A549 (cell line): ENCODE results near the gene NXN. TPM values are rescaled to one million over a fixed set of nuclear protein-coding genes. Genes with fewer than 3 reads are reported as not detected.
"Not testable (repeated sequence)": the region's sequence is repeated elsewhere in the genome, so short reads cannot be mapped to it uniquely, and the experiment has no call there.

Experiments
- ATAC-seq, 2 experiments: fragments of 200-7000 bp in 1 of 2; fragments of >200 bp in 1 of 2; cut with Nextera tagmentation in 1 of 2; cut with Tn5 transposase in 1 of 2; 3 replicates each; pipeline versions ENCODE4 v1.8.0 to v1.9.1; 2018 to 2020; ENCODE audit warnings: mild to moderate bottlenecking in 1 of 2, moderate library complexity in 1 of 2
- CTCF ChIA-PET: fragments of 300-600 bp; sonication (Branson Sonifier 250); formaldehyde crosslinking; extraction: SDS; loops from one replicate; lab custom pipeline; 2021; ENCODE audit warnings: antibody characterized with exemption, inconsistent platforms; lab: Yijun Ruan, JAX
- POLR2A ChIA-PET: fragments of 350-600 bp; formaldehyde crosslinking; extraction: SDS; loops from one replicate; lab custom pipeline; 2021; ENCODE audit warnings: antibody characterized with exemption, inconsistent platforms; lab: Yijun Ruan, JAX
- DNase-seq, 2 experiments: peaks; one replicate each; pipeline versions ENCODE4 v3.0.0 to v3.0.0-alpha.2; 2011 to 2016; ENCODE audit warnings: low read depth in 1 of 2, low spot score in 1 of 2
- FAIRE-seq: peaks from 2 replicates; lab custom pipeline; 2011; peaks lifted over from hg19 to GRCh38; lab: Jason Lieb, UNC
- H3K27ac ChIP-seq, 2 experiments: fragments of >200 bp; sonication (Bioruptor Twin); formaldehyde crosslinking; 3 replicates each; pipeline ENCODE4 v1.5.1; 2016 to 2017
- H3K4me1 ChIP-seq: fragments of >200 bp; sonication (Bioruptor Twin); formaldehyde crosslinking; 3 replicates; pipeline ENCODE4 v1.6.1; 2016
- H3K4me2 ChIP-seq: fragments of >200 bp; sonication (Bioruptor Twin); formaldehyde crosslinking; 3 replicates; pipeline ENCODE4 v1.6.1; 2016
- H3K4me3 ChIP-seq: fragments of >200 bp; sonication (Bioruptor Twin); formaldehyde crosslinking; 3 replicates; pipeline ENCODE4 v1.5.1; 2016
- H3K9me3 ChIP-seq: fragments of >200 bp; sonication (Bioruptor Twin); formaldehyde crosslinking; 3 replicates; pipeline ENCODE4 v1.6.1; 2016
- ATOH8 ChIP-seq: fragments of 250-450 bp; sonication (Bioruptor Pico); IDR thresholded peaks from 2 replicates; pipeline ENCODE4 v1.5.0; 2020; ENCODE audit warnings: low read depth, mild to moderate bottlenecking, moderate library complexity
- CBX2 ChIP-seq: fragments of 200-600 bp; sonication (generic); IDR thresholded peaks from 2 replicates; pipeline ENCODE4 v1.6.1; 2016; ENCODE audit warnings: low read depth, mild to moderate bottlenecking, borderline replicate concordance
- EHMT2 ChIP-seq: fragments of 200-600 bp; sonication (generic); IDR thresholded peaks from 2 replicates; pipeline ENCODE4 v1.6.1; 2016; ENCODE audit warnings: antibody characterized with exemption, low read depth, mild to moderate bottlenecking, moderate library complexity
- EP300 ChIP-seq, 2 experiments: fragments of >200 bp; sonication (Bioruptor Twin); formaldehyde crosslinking; IDR thresholded peaks; 2 replicates in 1 of 2; 3 replicates in 1 of 2; pipeline ENCODE4 v1.6.1; 2016 to 2017
- ESRRA ChIP-seq: fragments of 150-350 bp; IDR thresholded peaks from 2 replicates; pipeline ENCODE4 v1.6.1; 2014; ENCODE audit warnings: mild to moderate bottlenecking, low read length, borderline replicate concordance
- FOSL2 ChIP-seq, 2 experiments: fragments of 450-650 bp in 1 of 2; fragments of >200 bp in 1 of 2; sonication (Bioruptor Twin) in 1 of 2; formaldehyde crosslinking; IDR thresholded peaks; 2 replicates each; pipeline versions ENCODE4 v1.5.0 to v1.6.1; 2016 to 2020; ENCODE audit warnings: mild to moderate bottlenecking in 1 of 2, moderate library complexity in 1 of 2
- FOXS1 ChIP-seq: fragments of 250-450 bp; sonication (Bioruptor Pico); IDR thresholded peaks from 2 replicates; pipeline ENCODE4 v1.5.0; 2020; ENCODE audit warnings: mild to moderate bottlenecking, moderate library complexity
- HES2 ChIP-seq: fragments of >200 bp; sonication (Bioruptor Twin); formaldehyde crosslinking; IDR thresholded peaks from 2 replicates; pipeline ENCODE4 v1.6.1; 2016
- HOXB5 ChIP-seq: fragments of 250-450 bp; sonication (Bioruptor Pico); IDR thresholded peaks from 2 replicates; pipeline ENCODE4 v1.5.0; 2020; ENCODE audit warnings: mild to moderate bottlenecking, moderate library complexity
- JUN ChIP-seq, 2 experiments: fragments of >200 bp; sonication (Bioruptor Twin); formaldehyde crosslinking; IDR thresholded peaks; 2 replicates in 1 of 2; 3 replicates in 1 of 2; pipeline ENCODE4 v1.6.1; 2016 to 2017
- JUNB ChIP-seq: fragments of >200 bp; sonication (Bioruptor Twin); formaldehyde crosslinking; IDR thresholded peaks from 2 replicates; pipeline ENCODE4 v1.6.1; 2016
- KDM5A ChIP-seq: fragments of 200-600 bp; sonication (generic); IDR thresholded peaks from 2 replicates; pipeline ENCODE4 v1.6.1; 2016; ENCODE audit warnings: antibody characterized with exemption, mild to moderate bottlenecking
- MAZ ChIP-seq: fragments of 150-350 bp; IDR thresholded peaks from 2 replicates; pipeline ENCODE4 v1.6.1; 2014; ENCODE audit warnings: antibody characterized with exemption, low read depth, low read length, borderline replicate concordance
- MYC ChIP-seq: IDR thresholded peaks from 2 replicates; pipeline ENCODE4 v1.6.1; 2012; ENCODE audit warnings: mild to moderate bottlenecking, inconsistent platforms, low read length, improper control_type of control experiment, borderline replicate concordance
- NPAS2 ChIP-seq: fragments of 250-450 bp; sonication (Bioruptor Pico); IDR thresholded peaks from 2 replicates; pipeline ENCODE4 v1.8.0; 2022; ENCODE audit warnings: mild to moderate bottlenecking, moderate library complexity, borderline replicate concordance
- PBX3 ChIP-seq: IDR thresholded peaks from 2 replicates; pipeline ENCODE4 v1.6.1; 2012
- PHF8 ChIP-seq: fragments of 200-600 bp; sonication (generic); IDR thresholded peaks from 2 replicates; pipeline ENCODE4 v1.6.1; 2016; ENCODE audit warnings: low read depth, mild to moderate bottlenecking, antibody characterized with exemption, moderate library complexity, borderline replicate concordance
- POLR2A ChIP-seq: IDR thresholded peaks from 2 replicates; pipeline ENCODE4 v1.6.1; 2012; ENCODE audit warnings: mild to moderate bottlenecking, low read length
- RARB ChIP-seq: fragments of 250-450 bp; sonication (Bioruptor Pico); IDR thresholded peaks from 2 replicates; pipeline ENCODE4 v1.8.0; 2021; ENCODE audit warnings: mild to moderate bottlenecking, moderate library complexity
- RFX5 ChIP-seq: fragments of 450-650 bp; IDR thresholded peaks from 2 replicates; pipeline ENCODE4 v1.7.1; 2014; ENCODE audit warnings: antibody characterized with exemption, mild to moderate bottlenecking, moderate library complexity
- TFCP2L1 ChIP-seq: fragments of 250-450 bp; sonication (Bioruptor Pico); IDR thresholded peaks from 2 replicates; pipeline ENCODE4 v1.5.0; 2021; ENCODE audit warnings: mild to moderate bottlenecking
- TP53 ChIP-seq: fragments of 250-450 bp; sonication (Bioruptor Pico); IDR thresholded peaks from 2 replicates; pipeline ENCODE4 v1.5.0; 2021; ENCODE audit warnings: mild to moderate bottlenecking, moderate library complexity
- ZNF302 ChIP-seq: fragments of 250-450 bp; sonication (Bioruptor Pico); IDR thresholded peaks from 2 replicates; pipeline ENCODE4 v1.9.0; 2021; ENCODE audit warnings: inconsistent platforms, mild to moderate bottlenecking, moderate library complexity
- WGBS: methylation state at CpG from one replicate; pipeline ENCODE4 v1.1.6; 2017; ENCODE audit errors: missing lambda C conversion rate; 5-methylcytosine and 5-hydroxymethylcytosine counted together
- polyA plus RNA-seq, 4 experiments: library from polyadenylated mRNA; depleted of rRNA in 3 of 4; stranded (reverse); fragments of >200 nt; fragmentation: RNase III in 1 of 4; extraction: RNeasy Plus Mini Kit Qiagen cat#74134 plus additional on column Dnase treatment in 1 of 4; gene quantifications; 2 replicates in 3 of 4; 3 replicates in 1 of 4; pipeline ENCODE4 v1.2.3, GENCODE V29; 2011 to 2017
- TF ChIP-seq, protein P1 (sequence below): fragments of 200-600 bp; sonication (generic); IDR thresholded peaks from 2 replicates; pipeline ENCODE4 v1.6.1; 2016; ENCODE audit warnings: antibody characterized with exemption, mild to moderate bottlenecking, moderate library complexity

The NXN gene
- polyA plus RNA-seq, 2 of the 4 experiments (the other 2 are of a cell fraction) = 24.6 to 31.1 TPM

DNA sequence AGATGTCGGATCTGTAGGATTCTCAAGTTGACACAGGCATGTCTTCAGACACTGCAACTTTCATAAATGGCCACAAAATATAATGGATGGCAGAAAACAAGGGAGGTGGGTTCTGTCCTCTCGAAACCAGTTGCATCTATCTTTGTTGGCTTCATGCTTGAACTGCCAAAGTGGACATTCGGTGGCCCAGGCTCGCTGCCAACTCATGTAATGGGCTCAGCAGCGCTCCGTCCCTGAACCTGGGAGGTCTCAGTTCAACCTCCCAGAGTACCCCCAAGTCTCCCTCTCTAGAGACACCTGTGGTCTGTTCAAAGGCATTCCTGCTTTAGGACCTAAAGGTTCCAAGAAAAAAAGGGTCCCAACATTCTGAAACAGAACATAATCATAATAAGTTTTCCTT is 71.9 kb downstream of the NXN start (continued):
- TF ChIP-seq, protein P1, sequence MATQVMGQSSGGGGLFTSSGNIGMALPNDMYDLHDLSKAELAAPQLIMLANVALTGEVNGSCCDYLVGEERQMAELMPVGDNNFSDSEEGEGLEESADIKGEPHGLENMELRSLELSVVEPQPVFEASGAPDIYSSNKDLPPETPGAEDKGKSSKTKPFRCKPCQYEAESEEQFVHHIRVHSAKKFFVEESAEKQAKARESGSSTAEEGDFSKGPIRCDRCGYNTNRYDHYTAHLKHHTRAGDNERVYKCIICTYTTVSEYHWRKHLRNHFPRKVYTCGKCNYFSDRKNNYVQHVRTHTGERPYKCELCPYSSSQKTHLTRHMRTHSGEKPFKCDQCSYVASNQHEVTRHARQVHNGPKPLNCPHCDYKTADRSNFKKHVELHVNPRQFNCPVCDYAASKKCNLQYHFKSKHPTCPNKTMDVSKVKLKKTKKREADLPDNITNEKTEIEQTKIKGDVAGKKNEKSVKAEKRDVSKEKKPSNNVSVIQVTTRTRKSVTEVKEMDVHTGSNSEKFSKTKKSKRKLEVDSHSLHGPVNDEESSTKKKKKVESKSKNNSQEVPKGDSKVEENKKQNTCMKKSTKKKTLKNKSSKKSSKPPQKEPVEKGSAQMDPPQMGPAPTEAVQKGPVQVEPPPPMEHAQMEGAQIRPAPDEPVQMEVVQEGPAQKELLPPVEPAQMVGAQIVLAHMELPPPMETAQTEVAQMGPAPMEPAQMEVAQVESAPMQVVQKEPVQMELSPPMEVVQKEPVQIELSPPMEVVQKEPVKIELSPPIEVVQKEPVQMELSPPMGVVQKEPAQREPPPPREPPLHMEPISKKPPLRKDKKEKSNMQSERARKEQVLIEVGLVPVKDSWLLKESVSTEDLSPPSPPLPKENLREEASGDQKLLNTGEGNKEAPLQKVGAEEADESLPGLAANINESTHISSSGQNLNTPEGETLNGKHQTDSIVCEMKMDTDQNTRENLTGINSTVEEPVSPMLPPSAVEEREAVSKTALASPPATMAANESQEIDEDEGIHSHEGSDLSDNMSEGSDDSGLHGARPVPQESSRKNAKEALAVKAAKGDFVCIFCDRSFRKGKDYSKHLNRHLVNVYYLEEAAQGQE = no peak
- TF ChIP-seq MYC (no peak), JUN (IDR thresholded peaks at IDR 0.05) (no peak), FOSL2 (IDR thresholded peaks at IDR 0.05) (no peak), FOSL2 (CRISPR knock-in tag; IDR thresholded peaks at IDR 0.05) (no peak), CBX2 (no peak), RARB (CRISPR knock-in tag) (no peak)

- H3K27ac ChIP-seq, POLR2A ChIA-PET, H3K4me2 ChIP-seq, FAIRE-seq, DNase-seq, H3K4me3 ChIP-seq, H3K9me3 ChIP-seq, ATAC-seq: not testable (repeated sequence)
- CTCF ChIA-PET = interaction anchor here (0.8 to 1.4 kb wide), 4 partner anchors 22 to 111 kb away, joined by 3 read pairs; no protein-coding TSS in a partner anchor
- WGBS = 76% methylated on average over 6 of the region's 6 CpGs
- H3K4me1 ChIP-seq = peaks cover 19% of the 10 kb centered on the region; the same call in 2 of the 3 replicates
Measured at GRCh38 chr17:905708-906107, 73.9 kb downstream of the NXN start.

- no peak overlapping the region for H3K4me2 ChIP-seq
- POLR2A ChIA-PET = no interaction called here
- DNase-seq (no peak), FAIRE-seq (no peak), ATAC-seq (no peak; a peak in 1 of 6 replicates)
- TF ChIP-seq JUNB = no peak
- no peak for TF ChIP-seq TFCP2L1 (CRISPR knock-in tag)
- TF ChIP-seq EP300 (IDR thresholded peaks at IDR 0.05) = no peak
- no peak for TF ChIP-seq HES2
- no peak for TF ChIP-seq MYC
- peaks cover 7% of the 10 kb centered on the region; the same call in 1 of the 3 replicates for H3K4me1 ChIP-seq
- peak overlapping the region in 1 of 2 experiments; percentile 53; a peak in 2 of 6 replicates for H3K27ac ChIP-seq
- WGBS = 85% methylated on average over 34 of the region's 34 CpGs
- CTCF ChIA-PET = interaction anchor here (1.1 to 1.5 kb wide), 4 partner anchors 25 to 121 kb away, joined by 3 to 5 read pairs (median 4); no protein-coding TSS in a partner anchor
- H3K9me3 ChIP-seq = no peaks in the 10 kb centered on the region
- no peak overlapping the region for H3K4me3 ChIP-seq
Measured at GRCh38 chr17:903691-904481, 75.7 kb downstream of the NXN start.

DNA sequence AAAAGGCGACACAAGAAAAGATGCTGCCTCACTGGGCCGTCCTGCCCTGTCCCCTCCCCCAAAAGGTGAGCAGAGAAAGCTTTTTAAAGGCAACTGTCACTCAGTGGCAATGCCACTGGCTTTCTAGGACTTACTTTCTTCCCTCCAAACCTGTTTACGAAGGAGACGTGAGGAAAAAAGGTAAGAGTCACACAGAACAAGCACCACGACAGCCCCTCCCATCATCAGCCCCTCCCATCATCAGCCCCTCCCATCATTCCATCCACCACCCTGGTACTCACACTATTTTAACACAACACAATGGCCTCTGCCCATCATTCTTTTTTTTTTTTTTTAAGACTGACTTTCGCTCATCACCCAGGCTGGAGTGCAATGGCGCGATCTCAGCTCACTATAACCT is 77.1 kb downstream of the NXN start:
- ChIA-PET POLR2A (no interaction called here), CTCF (interaction anchor here (0.6 to 3.8 kb wide), 10 partner anchors 8 to 655 kb away, joined by 3 to 12 read pairs (median 5); partner anchors contain the start of gene TIMM22)
- no peak overlapping the region for H3K4me3 ChIP-seq
- 83% methylated on average over 8 of the region's 8 CpGs for WGBS
- no peak for DNase-seq
- no peak for FAIRE-seq
- peaks cover 7% of the 10 kb centered on the region; the same call in 1 of the 3 replicates for H3K4me1 ChIP-seq
- ATAC-seq = peak in 1 of 2 experiments; percentile 29; a peak in 1 of 6 replicates
- H3K4me2 ChIP-seq = no peak overlapping the region
- no peaks in the 10 kb centered on the region for H3K9me3 ChIP-seq
- no peak overlapping the region for H3K27ac ChIP-seq
- TF ChIP-seq FOXS1 (CRISPR knock-in tag) (no peak), ATOH8 (no peak), KDM5A (no peak), ESRRA (no peak), JUN (IDR thresholded peaks at IDR 0.05) (no peak), PHF8 (no peak), POLR2A (no peak), TP53 (CRISPR knock-in tag) (no peak), HOXB5 (CRISPR knock-in tag) (no peak), EP300 (IDR thresholded peaks at IDR 0.05) (no peak), PBX3 (no peak), RFX5 (no peak), NPAS2 (CRISPR knock-in tag) (no peak), HES2 (no peak), ZNF302 (CRISPR knock-in tag) (no peak), EHMT2 (no peak), MAZ (no peak), RARB (CRISPR knock-in tag) (no peak)
